Cerebellar nuclear complex (tissue), 1 donor: ENCODE results near the gene CASTOR2.
A peak's percentile ranks its signal among the peaks of the same experiment; 100 is the strongest.
"Not testable (repeated sequence)": the region's sequence is repeated elsewhere in the genome, so short reads cannot be mapped to it uniquely, and the experiment has no call there.

Experiments
- DNase-seq, 2 experiments: peaks; one replicate each; lab custom pipeline; 2025; lab: John Stamatoyannopoulos, UW

CASTOR2 gene

DNA sequence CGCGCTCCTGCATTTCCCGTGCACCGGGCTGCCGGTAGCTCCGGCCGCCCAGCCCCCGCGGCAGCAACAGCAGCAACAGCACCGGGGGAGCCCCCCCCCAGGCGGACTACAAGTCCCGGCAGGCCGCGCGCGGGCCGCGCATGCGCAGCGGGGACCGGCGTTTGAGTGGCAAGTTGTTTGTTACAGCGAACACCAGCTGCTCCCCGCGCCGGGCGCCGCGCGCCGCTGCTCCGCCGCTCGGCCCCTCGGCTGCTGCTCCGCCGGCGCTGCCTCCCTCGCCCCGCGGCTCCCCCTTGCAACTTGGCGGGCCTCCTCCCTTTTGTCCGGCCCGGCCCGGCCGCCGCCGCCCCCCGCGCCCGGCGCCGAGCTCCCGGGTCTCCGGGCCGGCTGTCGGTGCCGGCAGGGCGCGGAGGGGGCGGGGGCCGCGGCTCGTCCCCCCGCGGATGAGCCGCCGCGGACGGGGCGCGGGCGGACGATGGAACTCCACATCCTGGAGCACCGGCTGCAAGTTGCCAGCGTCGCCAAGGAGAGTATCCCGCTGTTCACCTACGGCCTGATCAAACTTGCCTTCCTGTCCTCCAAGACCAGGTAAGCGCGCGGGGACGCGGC lies at the start of gene CASTOR2:
TSS of gene CASTOR2 (plus strand) at position 195 of the 609 bp plus-strand sequence. CDS start at position 476, 281 bp downstream.
- DNase-seq, result peak in 1 of 2 experiments; percentile 3

DNA sequence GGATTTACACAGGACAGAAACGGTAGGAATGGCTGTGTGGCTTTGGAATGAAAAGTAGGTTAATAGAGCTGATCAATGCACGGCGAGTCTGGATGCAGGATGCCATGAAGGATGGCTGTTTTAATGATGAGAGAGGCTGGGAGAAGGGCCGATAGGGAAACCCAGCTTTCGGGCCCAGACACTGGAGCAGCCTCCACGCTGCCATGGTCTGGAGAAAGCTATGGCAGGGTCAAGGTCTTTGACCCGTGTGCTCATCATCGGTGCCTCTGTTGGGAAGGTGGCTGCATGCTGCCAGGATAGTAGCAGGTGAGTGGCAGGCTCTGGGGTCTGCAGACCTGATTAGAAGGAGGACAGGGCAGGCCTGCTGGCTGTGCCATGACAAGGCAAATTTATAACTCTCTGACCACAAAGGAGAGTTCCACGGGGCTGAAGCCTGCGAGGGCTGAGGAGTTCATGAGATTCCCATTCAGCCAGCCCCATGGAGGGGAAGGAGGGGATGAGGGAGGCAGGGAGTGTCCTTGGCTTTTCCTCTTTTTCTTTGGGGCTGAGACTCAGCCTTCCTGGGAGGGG lies 42.1 kb upstream of the CASTOR2 start:
- not testable (repeated sequence) for DNase-seq

DNA sequence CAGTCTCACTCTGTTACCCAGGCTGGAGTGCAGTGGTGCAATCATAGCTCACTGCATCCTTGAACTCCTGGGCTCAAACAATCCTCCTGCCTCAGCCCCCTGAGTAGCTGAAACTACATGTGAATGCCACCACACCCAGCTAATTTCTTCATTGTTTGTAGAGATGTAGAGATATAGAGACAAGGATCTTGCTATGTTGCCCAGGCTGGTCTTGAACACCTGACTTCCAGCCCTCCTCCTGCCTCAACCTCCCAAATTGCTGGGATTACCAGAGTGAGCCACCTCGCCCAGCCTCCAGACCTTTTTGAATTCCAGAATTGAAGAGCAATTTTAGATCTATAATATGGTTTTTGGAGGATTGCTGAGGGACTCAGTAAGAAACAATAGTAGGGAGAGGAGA lies 40.9 kb upstream of the CASTOR2 start:
- not testable (repeated sequence) for DNase-seq

DNA sequence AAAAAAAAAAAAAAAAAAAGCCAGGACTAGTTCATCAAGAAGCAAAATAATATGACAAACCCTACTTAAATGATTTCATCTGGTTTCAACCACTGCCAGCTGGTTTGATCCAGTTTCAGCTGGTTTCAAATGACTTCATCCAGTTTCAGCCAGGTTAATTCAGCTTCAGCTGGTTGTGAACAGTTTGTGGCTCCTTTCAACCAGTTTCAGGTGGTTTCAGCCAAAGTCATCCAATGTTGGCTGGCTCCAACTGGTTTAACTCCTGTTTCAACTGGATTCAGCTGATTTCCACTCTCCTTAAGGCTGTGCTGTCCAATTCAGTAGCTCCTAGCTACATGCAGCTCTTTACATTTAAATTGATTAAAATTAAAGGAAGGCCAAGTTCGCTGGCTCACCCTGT lies 37.5 kb upstream of the CASTOR2 start:
- DNase-seq, result not testable (repeated sequence)

DNA sequence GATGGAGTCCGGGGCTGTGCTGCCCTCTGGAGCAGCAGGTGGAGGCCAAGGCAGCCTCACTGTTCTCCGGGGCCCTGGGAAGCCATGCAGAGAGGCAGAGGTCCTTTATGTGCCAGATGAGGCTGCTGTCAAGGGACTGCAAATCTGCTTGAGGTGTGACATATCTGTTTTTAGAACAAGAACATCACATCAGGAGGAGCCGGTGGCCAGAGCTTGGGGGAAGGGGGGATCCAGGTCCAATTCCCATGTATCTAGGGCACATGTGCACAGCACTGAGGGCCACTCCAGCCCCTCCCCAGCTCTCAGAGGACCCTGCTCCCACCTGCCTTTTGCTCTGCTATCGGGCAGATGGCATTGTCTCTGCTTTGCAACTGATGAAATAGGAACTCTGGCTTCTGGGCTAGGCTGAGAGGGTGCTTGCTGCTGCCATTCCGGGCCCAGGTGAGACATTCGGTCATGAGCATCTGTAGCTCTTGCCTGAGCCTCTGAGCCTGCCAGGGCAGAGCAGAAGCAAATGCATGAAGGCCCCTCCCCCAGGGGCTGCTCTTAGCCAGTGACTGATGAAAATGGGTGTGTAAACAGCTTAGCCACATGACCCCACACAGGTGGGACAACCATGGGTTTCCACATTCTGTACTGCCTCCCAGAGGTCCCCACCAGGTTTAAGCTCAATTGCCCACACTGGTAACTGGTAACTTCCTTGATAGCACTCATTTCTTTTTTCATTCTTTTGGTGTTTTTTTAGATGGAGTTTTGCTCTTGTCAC lies 32.8 kb upstream of the CASTOR2 start:
- not testable (repeated sequence) for DNase-seq

DNA sequence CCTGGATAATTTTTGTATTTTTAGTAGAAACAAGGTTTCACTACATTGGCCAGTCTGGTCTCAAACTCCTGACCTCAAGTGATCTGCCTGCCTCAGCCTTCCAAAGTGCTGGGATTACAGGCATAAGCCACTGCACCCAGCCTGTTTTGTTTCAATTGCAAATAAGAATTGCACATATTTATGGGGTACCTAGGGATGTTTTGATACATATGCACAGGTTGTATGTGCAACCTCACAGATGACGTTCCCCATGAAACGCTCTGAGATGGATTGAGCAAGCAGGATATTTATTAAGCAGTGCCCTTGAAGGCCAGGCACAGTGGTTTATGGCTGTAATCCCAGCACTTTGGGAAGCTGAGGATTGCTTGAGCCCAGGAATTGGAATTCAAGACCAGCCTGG lies 25.1 kb upstream of the CASTOR2 start:
- DNase-seq, result not testable (repeated sequence)

DNA sequence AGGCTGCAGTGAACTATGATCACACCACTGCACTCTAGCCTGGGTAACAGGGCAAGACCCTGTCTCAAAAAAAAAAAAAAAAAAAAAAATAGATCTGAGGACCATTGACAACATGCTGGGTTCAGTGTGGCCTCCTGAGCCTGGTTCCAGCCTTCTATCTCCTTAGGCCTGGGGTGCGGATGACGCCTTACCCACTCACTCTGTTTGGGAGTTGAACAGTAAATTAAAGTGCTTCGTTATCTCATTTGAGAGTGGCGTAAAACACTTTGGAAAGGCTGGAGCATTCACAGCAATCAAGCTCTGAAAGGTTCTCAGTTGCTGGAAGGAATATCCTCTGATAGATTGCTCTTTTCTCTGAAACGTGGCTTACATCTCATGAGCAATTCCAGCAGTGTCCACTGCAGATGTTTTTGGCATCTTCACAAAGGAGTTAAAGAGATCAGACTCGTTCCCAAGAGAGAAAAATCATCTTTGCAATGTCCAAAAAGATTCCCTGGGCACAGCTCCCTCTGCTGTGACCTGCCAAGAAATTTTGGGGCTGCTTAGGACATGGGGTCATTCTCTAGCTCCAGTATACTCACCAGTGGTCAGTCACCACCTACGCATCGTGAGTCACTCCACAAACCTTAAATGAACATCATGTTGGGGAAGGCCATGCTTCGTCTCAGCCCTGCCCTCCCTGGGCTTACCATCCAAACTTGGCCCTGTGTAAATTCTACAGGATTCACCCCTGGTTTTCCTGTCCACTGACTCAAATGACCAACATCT lies 23.0 kb upstream of the CASTOR2 start:
- not testable (repeated sequence) for DNase-seq

DNA sequence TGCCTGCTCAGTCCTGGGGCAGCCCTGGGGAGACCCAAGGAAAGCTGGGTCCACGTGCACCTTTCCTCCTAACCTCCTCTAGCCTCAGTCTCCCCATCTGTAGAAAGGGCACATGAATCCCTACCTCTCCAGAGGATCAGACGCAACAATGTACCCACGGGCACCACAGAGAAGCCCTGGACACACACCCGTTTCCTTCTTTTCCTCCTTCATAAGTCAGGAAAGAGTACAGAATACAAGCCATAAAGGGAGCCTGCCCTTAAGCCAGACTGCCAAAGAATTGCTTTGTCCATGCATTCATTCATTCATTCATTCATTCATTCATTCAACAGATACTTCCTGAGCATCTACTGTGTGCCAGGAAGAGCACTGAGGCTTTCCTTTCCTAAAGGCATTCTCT lies 20.6 kb upstream of the CASTOR2 start:
- DNase-seq, result not testable (repeated sequence)

DNA sequence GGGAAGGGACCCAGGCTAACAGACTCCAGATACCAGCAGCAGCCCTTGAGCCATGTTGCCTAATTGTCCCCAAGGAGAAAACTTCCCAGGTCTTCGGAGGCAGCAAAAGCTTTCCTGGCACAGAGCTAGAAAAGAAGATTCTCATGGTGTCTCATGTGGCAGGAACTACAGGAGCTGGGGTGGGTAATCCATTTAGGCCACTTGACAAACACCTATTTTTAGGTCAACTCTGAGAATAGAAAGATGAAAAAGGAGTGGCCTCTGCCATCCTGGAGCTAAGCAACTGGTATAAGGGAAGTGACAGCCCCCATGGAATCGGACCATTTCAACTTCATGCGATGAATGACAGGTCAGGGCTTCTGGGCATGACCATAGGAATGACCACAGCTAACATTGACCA lies 16.8 kb upstream of the CASTOR2 start:
- DNase-seq, result not testable (repeated sequence)

DNA sequence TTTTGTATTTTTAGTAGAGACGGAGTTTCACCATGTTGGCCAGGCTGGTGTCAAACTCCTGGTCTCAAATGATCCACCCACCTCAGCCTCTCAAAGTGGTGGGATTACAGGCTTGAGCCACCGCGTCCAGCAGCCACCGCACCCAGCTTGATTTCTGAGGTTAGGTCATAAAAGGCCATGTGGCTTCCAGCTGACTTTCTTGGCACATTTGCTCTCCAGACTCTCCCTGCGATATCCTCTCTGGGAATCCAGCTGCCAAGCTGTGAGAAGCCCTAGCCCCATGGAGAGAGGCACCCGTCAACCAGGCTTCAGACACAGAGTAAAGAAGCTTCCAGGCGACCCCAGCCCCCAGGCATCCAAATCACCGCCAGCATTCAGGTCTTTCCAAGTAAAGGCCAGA lies 10.7 kb upstream of the CASTOR2 start:
- DNase-seq, result not testable (repeated sequence)

DNA sequence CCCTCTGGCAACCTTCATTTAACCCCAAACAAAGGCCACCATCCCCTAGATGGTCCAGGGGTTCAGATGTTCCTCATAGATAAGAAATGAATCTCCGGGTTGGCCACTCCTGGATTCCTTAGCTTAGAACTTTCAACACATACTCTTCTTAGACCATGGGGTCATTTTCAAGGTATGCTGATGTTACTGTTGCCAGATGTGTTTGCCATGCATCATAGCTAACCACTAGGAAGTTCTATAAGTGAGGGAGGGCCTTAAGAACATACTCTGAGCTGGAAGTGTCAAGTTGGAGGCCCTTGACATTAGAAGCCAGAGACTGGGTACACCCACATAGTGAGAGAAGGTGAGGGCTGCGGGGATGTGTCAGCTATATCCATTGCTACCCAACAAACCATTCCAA lies 6.2 kb upstream of the CASTOR2 start:
- DNase-seq, result not testable (repeated sequence)

DNA sequence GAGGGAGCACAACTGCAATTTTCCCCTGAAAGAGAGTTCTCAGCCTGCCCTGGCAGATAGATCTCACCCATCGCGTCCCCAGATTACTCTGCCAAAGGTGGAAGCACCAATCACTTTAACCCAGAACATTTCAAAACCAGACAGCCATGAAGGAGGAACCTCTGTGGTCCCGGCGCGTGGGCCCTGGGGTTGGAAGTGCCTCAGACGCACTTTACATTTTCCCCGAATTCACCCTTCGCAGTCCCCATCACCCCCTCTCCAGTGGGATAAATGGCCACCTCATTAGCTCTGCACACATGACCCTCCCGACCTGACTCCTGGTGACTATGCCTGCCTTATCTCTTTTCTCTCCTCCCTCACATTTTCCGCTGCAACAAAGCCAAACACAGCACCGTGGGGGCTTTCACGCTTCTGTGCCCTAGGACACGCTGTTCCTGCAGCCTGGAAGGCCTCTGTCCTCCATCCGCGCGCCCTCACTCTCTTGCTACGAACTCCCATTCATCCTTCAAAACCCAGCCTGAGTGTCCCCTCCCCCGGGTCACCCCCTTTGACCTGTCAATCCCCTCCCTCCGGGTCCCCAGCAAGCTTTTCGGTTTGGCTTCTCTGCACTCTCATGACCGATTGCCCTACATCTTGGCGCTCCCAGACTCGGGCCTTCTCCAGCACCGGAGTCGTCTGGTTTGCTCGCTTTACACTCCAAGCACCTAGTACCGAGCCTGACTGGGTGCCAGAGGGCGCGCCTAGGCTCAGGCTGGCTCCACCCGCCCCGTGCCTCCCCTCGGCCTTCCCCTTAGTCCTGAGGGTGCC lies 598 bp upstream of the CASTOR2 start:
- not testable (repeated sequence) for DNase-seq

DNA sequence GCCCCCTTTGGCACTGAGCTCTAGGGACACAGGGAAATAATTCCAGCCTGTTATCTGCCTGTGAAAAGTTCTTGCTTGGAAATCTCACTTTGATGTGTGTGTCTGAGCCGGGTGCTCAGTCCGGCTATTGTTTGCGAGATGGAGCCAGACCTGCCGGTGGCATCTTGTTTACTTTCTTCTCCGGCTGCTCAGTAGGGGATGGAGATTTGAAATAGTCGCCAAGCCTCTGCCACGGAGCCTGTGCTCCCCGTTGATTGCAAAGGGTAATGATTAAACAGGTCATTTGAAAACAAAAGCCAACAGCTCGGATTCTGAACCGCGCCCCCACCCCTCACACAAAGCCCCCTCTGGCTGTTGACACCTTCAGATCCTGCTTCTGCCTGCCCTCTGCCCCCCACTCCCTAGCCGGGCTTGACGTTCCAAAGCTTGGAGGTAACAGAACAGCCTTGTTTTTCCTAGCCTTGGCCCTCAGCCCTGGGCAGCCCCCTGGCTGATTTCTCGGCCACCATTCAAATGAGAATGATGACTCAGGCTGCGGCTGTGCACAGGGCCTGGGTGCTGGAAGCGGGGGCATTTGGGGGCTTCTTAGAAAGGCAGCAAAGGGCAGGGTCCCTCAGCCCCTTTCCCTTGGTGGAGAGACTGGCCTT lies 1.8 kb downstream of the CASTOR2 start:
- DNase-seq, result not testable (repeated sequence)

DNA sequence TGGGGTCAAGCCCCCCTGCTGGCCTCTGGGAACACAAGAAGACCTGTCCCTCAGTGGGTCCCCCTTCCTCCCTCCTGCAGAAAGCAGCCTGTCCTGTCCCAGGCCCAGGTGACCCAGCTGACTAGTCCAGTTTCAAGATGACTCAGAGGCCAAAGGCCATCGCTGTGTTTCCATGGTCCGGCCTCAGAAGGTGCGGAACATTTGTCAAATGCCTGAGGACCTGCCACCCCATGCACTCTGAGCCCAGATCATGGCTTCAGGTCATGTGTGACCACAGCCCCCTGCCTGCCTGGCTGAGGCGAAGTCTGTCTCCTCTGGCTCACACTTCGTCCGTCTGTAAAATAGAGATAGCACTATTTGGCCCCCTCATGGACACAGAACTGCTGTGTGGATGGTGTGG lies 2.4 kb downstream of the CASTOR2 start:
- not testable (repeated sequence) for DNase-seq

DNA sequence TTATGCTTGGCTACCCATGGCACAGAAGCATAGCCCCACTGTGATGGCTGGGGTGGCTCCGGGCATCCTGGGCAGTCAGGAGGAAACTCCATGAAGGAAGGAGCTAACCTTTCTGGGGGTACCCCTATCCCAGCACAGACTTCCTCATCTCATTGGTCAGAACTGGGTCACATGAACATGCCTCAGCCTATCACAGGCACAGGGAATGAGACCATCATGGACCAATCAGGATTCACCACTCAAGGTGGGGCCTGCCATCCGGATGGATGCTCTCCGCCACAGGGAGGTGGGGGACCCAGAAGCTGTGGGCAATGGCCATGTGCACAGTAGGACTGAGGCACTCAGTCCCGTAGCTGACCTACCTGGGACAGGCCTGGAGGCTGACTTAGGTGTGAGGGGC lies 6.9 kb downstream of the CASTOR2 start:
- not testable (repeated sequence) for DNase-seq

DNA sequence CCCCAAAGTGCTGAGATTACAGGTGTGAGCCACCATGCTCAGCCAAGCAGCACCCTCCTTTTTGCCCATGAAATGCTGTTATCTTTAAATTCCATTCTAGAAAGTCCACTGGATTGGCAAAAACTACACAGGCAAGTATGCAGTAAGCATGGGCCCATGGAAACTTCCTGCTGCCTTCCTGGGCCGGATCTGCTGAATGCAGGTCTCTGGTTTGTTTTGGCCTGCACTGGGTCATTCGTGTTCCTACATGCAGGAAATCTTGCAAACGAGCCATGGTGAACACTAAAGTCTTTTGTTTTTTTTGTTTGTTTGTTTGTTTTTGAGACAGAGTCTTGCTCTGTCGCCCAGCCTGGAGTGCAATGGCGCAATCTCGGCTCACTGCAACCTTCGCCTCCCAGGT lies 7.9 kb downstream of the CASTOR2 start:
- DNase-seq, result not testable (repeated sequence)

DNA sequence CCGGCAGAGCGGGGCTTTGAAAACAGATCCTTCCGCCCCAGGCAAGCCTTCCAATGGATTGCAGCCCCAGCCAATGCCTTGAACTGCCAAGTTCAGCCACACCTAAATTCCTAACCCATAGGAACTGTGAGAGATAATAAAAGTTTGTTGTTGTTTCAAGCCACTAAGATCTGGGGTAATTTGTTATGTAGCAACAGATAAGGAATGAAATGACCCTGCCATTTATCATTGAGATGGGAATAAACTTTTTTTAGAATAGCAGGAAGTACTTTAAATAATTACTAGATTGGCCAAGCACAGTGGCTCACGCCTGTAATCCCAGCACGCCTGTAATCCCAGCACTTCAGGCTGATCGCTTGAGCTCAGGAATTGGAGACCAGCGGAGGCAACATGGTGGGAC lies 11.5 kb downstream of the CASTOR2 start:
- not testable (repeated sequence) for DNase-seq

DNA sequence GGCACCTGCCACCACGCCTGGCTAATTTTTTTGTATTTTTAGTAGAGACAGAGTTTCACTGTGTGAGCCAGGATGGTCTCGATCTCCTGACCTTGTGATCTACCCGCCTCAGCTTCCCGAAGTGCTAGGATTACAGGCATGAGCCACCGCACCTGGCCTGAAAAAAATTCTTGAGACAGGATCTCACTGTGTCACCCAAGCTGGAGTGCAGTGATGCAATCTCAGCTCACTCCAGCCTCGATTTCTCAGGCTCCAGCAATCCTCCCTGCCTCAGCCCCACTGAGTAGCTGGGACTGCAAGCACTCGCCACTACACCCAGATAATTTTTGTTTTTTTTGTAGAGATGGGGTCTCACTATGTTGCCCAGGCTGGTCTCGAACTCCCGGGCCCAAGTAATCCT lies 13.0 kb downstream of the CASTOR2 start:
- not testable (repeated sequence) for DNase-seq

DNA sequence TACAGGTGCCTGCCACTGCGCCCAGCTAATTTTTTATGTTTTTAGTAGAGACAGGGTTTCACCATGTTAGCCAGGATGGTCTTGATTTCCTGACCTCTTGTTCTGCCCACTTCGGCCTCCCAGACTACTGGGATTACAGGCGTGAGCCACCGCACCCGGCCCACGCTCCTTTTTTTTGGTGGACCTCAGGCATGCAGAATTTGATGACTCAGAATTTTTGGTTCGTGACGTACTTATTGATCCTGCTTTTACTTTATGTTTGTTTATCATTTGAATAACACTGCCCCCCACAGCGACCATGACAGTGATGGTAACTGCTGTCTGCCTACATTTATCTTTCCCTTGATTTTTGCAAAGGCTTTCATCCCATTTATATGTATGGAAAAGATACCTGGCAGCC lies 23.9 kb downstream of the CASTOR2 start:
- DNase-seq, result not testable (repeated sequence)

DNA sequence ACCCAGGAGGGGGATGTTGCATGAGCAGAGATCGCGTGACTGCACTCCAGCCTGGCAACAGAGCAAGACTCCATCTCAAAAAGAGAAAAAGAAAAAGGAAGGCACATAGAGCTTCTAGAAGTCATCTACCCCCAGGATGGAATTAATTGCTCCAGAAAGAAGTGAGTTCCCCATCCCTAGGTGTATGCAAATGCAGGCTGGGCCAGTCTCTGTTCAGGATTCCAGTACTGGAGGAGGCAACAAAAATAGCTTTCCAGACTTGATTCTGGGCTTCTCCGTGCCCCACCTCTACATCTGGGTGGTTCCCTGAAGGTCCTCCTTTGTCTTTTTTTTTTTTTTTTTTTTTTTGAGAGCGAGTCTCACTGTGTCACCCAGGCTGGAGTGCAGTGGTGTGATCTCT lies 28.6 kb downstream of the CASTOR2 start:
- DNase-seq, result no peak
